Activated effector memory CD4-positive, alpha-beta T cell treated with anti-CD3 and anti-CD28 coated beads, Interleukin-2, amount 50 U/mL, for 16 hours (primary cell): Measurements from ENCODE around the gene IKZF2.
A peak's percentile ranks its signal among the peaks of the same experiment; 100 is the strongest.

Source experiments
- DNase-seq: peaks from one replicate; pipeline ENCODE4 v3.0.0-alpha.2; 2020

Gene IKZF2

DNA sequence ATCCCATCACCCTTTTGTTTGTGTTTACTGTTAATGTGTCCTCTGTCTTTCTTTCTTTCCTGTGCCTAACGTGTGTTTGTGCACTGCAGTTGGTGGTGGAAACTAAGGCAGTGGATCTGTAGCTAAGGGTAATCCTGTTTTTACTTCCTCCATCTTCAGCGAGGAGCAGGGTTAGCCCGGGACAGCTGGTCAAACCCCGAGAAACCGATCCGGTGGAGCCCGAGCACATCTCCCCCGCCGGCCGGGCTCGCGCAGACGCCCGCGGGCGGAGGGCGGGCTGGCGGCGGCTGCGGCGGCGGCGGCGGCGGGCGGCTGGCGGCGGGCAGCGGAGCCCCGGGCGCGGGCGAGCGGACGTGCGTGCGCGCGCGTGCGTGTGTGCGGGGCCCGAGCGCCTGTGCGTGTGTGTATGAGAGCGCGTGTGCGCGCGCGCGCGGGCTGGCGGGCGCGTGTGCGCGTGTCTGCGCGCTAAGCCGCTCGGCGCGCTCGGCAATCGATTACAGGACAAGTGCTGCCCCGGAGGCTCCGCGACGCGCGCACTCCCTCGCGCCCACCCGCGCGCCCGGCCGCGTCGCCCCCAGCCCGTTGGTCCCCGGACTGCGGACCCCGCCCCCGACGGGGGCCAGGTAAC, at the start of gene IKZF2:
TSS of gene IKZF2 (minus strand) at position 176 of the 628 bp plus-strand sequence. CDS start 2,983 bp downstream, outside the sequence.
- DNase-seq: peak; percentile 89

DNA sequence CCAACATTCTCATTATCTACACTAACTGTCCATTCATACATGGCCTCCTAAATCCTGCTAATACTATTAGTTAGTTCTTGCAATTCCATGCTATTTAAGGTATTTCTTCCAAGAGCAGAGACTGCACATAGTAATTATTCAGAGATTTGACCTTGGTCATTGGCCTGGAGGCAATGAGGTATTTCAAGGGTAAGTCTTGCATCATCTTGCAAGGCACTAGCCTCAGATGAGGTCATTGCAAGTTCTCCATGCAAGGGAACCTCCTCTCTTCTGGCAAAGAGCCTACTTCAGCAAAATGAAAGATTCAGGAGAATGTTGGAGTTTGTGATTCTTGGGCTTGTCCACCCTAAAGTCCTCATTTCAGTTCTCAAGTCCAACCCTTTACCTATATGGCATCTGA, 48.5 kb upstream of the IKZF2 start:
- no peak for DNase-seq

GRCh38 chr2:213189001-213189899, 37.8 kb upstream of the IKZF2 start:
- DNase-seq: no peak

- no peak for DNase-seq
Measured at GRCh38 chr2:213188533-213188867, 37.1 kb upstream of the IKZF2 start.

GRCh38 chr2:213187833-213188532, 36.6 kb upstream of the IKZF2 start:
- no peak for DNase-seq

- DNase-seq: no peak
Measured at GRCh38 chr2:213187386-213187785, 36.0 kb upstream of the IKZF2 start.

- no peak for DNase-seq
Measured at GRCh38 chr2:213185147-213185822, 33.9 kb upstream of the IKZF2 start.

- DNase-seq: no peak
Measured at GRCh38 chr2:213181712-213182111, 30.3 kb upstream of the IKZF2 start.

DNA sequence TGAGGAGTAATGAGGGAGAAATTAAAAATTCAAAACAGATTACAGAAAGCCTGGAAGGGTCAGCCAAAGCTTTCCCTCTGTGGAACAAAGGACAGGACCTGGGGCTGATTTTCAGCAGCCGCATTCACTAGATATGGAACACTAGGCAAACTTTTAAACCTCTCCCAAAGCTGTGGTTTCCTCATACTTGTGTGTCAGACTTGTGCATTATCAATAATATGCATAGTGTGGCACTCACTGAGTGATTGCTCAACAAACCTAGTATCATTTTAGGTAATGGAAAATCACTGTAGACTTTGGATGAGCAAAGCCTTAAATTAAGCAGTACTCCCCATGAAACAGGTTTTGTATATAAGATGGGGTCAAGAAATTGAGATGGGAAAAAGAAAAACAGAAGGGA, 26.3 kb upstream of the IKZF2 start:
- no peak for DNase-seq

DNA sequence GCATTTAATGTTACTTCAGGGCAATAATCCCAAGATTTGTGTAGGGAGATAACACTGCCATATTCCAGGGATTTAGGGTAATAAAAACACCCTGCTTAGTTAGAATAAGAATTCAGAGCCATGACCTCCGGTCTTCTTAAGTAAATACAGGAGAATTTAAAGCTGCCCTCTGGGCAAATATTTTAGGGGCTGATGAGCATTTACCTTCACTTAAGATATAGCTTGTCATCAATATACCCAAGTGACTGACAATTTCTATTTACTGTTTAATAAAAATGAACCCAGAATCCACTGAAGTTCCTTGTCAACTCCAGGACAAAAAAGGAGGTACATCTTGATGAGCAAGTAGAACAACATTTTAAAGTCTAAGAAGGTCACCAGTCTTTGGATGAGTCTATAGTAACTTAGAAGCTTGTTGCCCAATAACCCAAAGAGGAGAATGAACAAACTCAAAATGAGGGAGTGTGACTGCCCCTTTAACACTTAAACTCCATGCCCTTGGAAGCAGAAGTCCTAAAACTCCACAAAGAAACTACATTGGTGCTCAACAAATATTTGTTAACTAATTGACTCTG, 24.3 kb upstream of the IKZF2 start:
- DNase-seq: no peak

GRCh38 chr2:213172641-213173040, 21.2 kb upstream of the IKZF2 start:
- no peak for DNase-seq

DNA sequence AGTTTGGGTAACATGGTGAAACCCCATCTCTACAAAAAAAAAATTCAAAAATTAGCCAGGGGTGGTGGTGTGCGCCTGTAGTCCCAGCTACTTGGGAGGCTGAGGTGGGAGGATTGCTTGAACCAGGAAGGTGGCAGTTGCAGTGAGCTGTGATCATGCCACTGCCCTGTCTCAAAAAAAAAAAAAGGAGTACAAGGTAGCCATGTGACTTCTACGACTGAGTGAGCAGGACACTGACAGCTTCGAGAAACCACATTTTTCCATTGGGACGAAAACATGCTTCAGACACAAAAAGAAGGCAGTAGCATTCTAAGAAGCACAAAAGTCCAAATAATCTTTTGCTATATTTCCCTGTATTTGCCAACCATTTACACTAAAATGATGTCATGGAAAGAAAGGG, 19.7 kb upstream of the IKZF2 start:
- DNase-seq: no peak

GRCh38 chr2:213167271-213167930, 16.0 kb upstream of the IKZF2 start:
- no peak for DNase-seq

DNA sequence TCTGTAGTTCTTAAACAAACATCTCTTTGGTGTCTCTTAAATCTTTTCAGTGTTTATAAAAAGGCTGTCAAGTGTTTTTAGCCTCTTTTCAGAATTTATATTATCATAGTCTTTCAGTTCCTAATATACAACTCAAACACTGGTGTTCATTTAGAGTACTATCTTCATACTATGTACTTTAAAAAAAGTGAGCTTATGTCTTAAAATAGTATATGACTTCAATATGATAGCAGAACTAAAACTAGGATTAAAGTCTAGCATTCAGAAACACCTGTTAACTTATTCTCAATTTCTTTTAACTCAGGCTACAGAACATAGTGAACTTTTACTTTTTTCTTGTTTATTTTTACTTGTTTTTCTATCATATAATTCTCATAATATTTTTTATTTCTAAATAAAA, 14.7 kb upstream of the IKZF2 start:
- no peak for DNase-seq

GRCh38 chr2:213164263-213164662, 12.9 kb upstream of the IKZF2 start:
- no peak for DNase-seq

GRCh38 chr2:213162516-213163118, 11.2 kb upstream of the IKZF2 start:
- DNase-seq: no peak

DNA sequence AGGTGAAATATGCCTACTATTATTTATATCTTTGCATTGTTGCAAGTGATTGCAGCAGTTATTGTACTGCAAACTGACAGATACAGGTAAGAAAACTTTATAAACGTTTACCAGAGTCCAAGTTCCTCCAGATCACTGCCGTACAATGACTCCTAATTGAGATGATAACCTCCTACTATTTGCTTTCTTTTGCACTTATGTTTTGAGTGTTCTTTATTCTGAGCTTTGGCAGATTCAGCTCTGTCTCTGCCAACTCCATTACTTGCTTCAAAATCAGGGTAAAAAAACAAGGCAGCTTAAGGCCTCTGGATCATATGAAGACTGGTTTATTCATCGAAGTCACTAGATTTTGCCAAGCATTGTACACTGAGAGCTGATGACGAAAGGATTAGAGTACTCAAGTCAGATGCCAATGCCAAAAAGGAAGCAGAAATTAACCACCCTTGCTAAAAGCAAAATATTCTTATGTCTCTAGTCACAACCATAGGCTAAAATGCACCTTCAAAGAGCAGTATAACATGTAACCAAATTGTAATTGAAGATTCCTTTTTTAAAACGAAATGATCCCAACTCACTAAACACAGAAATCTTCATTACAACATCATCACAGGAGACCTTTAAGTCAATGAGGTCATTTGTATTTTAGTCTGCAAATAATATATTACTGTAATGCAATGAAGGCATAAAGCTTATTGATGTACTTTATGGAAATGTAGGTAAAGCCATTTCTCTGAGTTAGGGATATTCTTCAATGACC, 10.5 kb upstream of the IKZF2 start:
- no peak for DNase-seq

- no peak for DNase-seq
Measured at GRCh38 chr2:213159768-213160167, 8.4 kb upstream of the IKZF2 start.

DNA sequence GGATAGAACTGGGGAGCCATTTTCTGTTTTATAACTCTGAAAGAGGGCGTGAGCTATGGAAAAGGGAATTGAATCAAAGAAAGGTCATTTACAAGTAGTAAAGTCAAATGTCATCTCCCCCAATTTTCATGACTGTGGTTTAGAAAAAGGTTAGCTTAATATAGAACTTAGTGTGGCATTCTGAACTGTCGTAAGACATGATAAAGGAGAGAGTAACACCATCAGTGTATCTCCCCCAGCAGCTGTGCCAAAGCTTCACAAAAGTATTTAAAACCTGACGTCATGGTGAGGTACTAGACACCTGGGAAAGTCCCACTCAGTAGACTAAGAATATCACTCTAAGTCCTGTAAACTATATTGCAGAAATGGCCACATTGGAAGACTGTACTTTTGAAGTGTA, 5.8 kb upstream of the IKZF2 start:
- DNase-seq: no peak

- no peak for DNase-seq
Measured at GRCh38 chr2:213156717-213157116, 5.3 kb upstream of the IKZF2 start.

GRCh38 chr2:213152888-213153287, 1.5 kb upstream of the IKZF2 start:
- no peak for DNase-seq
